Thyroid gland (tissue), 4 donors: ENCODE data around the gene WDR31. TPM values are rescaled to one million over a fixed set of nuclear protein-coding genes. Genes with fewer than 3 reads are reported as not detected.

Experiments
- DNase-seq, 2 donors: peaks; one replicate each; pipeline ENCODE4 v3.0.0-alpha.2; 2019
- H3K27ac ChIP-seq, 3 donors: fragments of 200-600 bp; sonication (generic); 1 replicate in 2 of 3; 2 replicates in 1 of 3; pipeline ENCODE4 v1.5.1; 2016 to 2019; ENCODE audit warnings: mild to moderate bottlenecking in 1 of 3, moderate library complexity in 1 of 3
- H3K27me3 ChIP-seq: fragments of 200-600 bp; sonication (generic); one replicate; pipeline ENCODE4 v1.5.1; 2019
- H3K36me3 ChIP-seq, 2 donors: fragments of 200-600 bp; sonication (generic); one replicate each; pipeline ENCODE4 v1.5.1; 2016 to 2019
- H3K4me1 ChIP-seq, 2 donors: fragments of 200-600 bp; sonication (generic); one replicate each; pipeline ENCODE4 v1.5.1; 2017 to 2019
- H3K4me3 ChIP-seq, 3 donors: fragments of 200-600 bp; sonication (generic); replicated peaks in 1 of 3; 1 replicate in 2 of 3; 2 replicates in 1 of 3; pipeline ENCODE4 v1.5.1; 2016; ENCODE audit warnings: mild to moderate bottlenecking in 1 of 3
- H3K9me3 ChIP-seq: fragments of 200-600 bp; sonication (generic); one replicate; pipeline ENCODE4 v1.5.1; 2017
- CTCF ChIP-seq, 6 experiments: fragments of 200-600 bp in 3 of 6; fragments of 450-650 bp in 3 of 6; sonication (generic) in 3 of 6; IDR thresholded peaks; one replicate each; pipeline ENCODE4 v1.5.1; 2016 to 2019; ENCODE audit warnings: antibody characterized with exemption in 6 of 6, mild to moderate bottlenecking in 2 of 6, inconsistent platforms in 1 of 6, moderate library complexity in 1 of 6
- POLR2A ChIP-seq, 2 donors: fragments of 450-650 bp; IDR thresholded peaks; one replicate each; pipeline ENCODE4 v1.6.1; 2017; ENCODE audit warnings: antibody characterized with exemption in 2 of 2, mild to moderate bottlenecking in 2 of 2, moderate library complexity in 1 of 2
- WGBS, 2 donors: methylation state at CpG; one replicate each; pipeline ENCODE4 v1.1.5; 2017; 5-methylcytosine and 5-hydroxymethylcytosine counted together
- intact Hi-C: fragments of 100-400 bp; cut with DNase I; formaldehyde crosslinking; loops from one replicate; pipeline ENCODE4 v1.15.1; 2023
- total RNA-seq, 4 donors: library from RNA; depleted of rRNA; stranded (reverse); fragments of >200 nt; gene quantifications; one replicate each; pipeline ENCODE4 v1.2.3, GENCODE V29; 2016

The WDR31 gene
- total RNA-seq, 4 donors from 2014 or later = 3.8 to 7.3 (median 6.5) TPM

GRCh38 chr9:113350107-113350661 is 10.1 kb upstream of the WDR31 start:
- Histone ChIP-seq H3K36me3 (no peaks in the 10 kb centered on the region), H3K9me3 (no peaks in the 10 kb centered on the region), H3K4me1 (peaks cover 0 to 11% of the 10 kb centered on the region in 2 donors), H3K27ac (peak overlapping the region; percentile 40 to 81 (median 73)), H3K27me3 (no peaks in the 10 kb centered on the region), H3K4me3 (peak overlapping the region; percentile 47 to 65 (median 50))
- peak; percentile 70 to 71 for DNase-seq
- TF ChIP-seq CTCF (IDR thresholded peaks at IDR 0.05) (no peak), POLR2A (IDR thresholded peaks at IDR 0.05) (peak in 1 of 2 donors; percentile 7)
- 6 to 8% methylated on average over 14 of the region's 14 CpGs for WGBS, 2 donors
- intact Hi-C loops = no loop called here

GRCh38 chr9:113349445-113350094 is 9.5 kb upstream of the WDR31 start, which contains the start of gene BSPRY:
Gene BSPRY, plus strand, starts transcription at chr9:113349541. Its CDS starts 39 bp downstream, at chr9:113349580.
- Histone ChIP-seq H3K27ac (peak within 1 kb of the TSS; percentile 40 to 81 (median 73)), H3K4me1 (peaks cover 2 to 16% of the 10 kb centered on the region in 2 donors), H3K27me3 (no peaks in the 10 kb centered on the region), H3K36me3 (no peaks in the 10 kb centered on the region), H3K4me3 (peak within 1 kb of the TSS; percentile 47 to 65 (median 50)), H3K9me3 (no peaks in the 10 kb centered on the region)
- TF ChIP-seq CTCF (IDR thresholded peaks at IDR 0.05) (no peak), POLR2A (IDR thresholded peaks at IDR 0.05) (peak in 1 of 2 donors; percentile 79)
- WGBS, 2 donors = 1 to 6% methylated on average over 6 to 25 of the region's 71 CpGs
- peak; percentile 68 to 72 for DNase-seq
- intact Hi-C loops = no loop called here

GRCh38 chr9:113349066-113349444 is 9.0 kb upstream of the WDR31 start:
- intact Hi-C loops = no loop called here
- H3K4me3 ChIP-seq = peak overlapping the region in 2 of 3 donors; percentile 47 to 65
- H3K27me3 ChIP-seq = no peaks in the 10 kb centered on the region
- 18 to 23% methylated on average over 13 of the region's 13 CpGs for WGBS, 2 donors
- H3K36me3 ChIP-seq = no peaks in the 10 kb centered on the region
- H3K9me3 ChIP-seq = no peaks in the 10 kb centered on the region
- peaks cover 7 to 21% of the 10 kb centered on the region in 2 donors for H3K4me1 ChIP-seq
- TF ChIP-seq CTCF (IDR thresholded peaks at IDR 0.05) (no peak), POLR2A (IDR thresholded peaks at IDR 0.05) (no peak)
- no peak overlapping the region for H3K27ac ChIP-seq
- DNase-seq = no peak

- TF ChIP-seq CTCF (IDR thresholded peaks at IDR 0.05) (no peak), POLR2A (IDR thresholded peaks at IDR 0.05) (no peak)
- Histone ChIP-seq H3K36me3 (no peaks in the 10 kb centered on the region), H3K27ac (no peak overlapping the region), H3K4me1 (peaks cover 10 to 26% of the 10 kb centered on the region in 2 donors), H3K27me3 (no peaks in the 10 kb centered on the region), H3K9me3 (no peaks in the 10 kb centered on the region), H3K4me3 (no peak overlapping the region)
- WGBS, 2 donors = 90 to 91% methylated on average over 3 of the region's 3 CpGs
- intact Hi-C loops = no loop called here
- no peak for DNase-seq
Measured at GRCh38 chr9:113348437-113348836, 8.4 kb upstream of the WDR31 start.

GRCh38 chr9:113345671-113346070 is 5.6 kb upstream of the WDR31 start:
- Histone ChIP-seq H3K27ac (peak overlapping the region in 2 of 3 donors; percentile 15 to 83), H3K4me1 (peaks cover 13 to 33% of the 10 kb centered on the region in 2 donors), H3K36me3 (no peaks in the 10 kb centered on the region), H3K9me3 (no peaks in the 10 kb centered on the region), H3K4me3 (no peak overlapping the region), H3K27me3 (no peaks in the 10 kb centered on the region)
- DNase-seq = no peak
- no peak for TF ChIP-seq POLR2A (IDR thresholded peaks at IDR 0.05)
- whole genome bisulfite sequencing, 2 donors = 0 to 35% methylated on average over 1 of the region's 1 CpG
- intact Hi-C loops = no loop called here
